ENCODE measurements around the gene PSMA7. TPM values are rescaled to one million over a fixed set of nuclear protein-coding genes. Genes with fewer than 3 reads are reported as not detected.
A peak's percentile ranks its signal among the peaks of the same experiment; 100 is the strongest.
"Not testable (repeated sequence)": the region's sequence is repeated elsewhere in the genome, so short reads cannot be mapped to it uniquely, and the experiment has no call there.

PSMA7 gene
- total RNA-seq, 2 donors from 2014 or later, result 174 to 210 TPM

GRCh38 chr20:62158541-62158940 lies 15.3 kb upstream of the PSMA7 start:
- ATAC-seq, result no peak
- intact Hi-C loops (cut with DNase I), result no loop called here
- DNase-seq, result no peak

GRCh38 chr20:62158088-62158400 lies 14.8 kb upstream of the PSMA7 start:
- intact Hi-C loops (cut with DNase I), result no loop called here
- ATAC-seq (no peak), DNase-seq (no peak)

GRCh38 chr20:62157387-62158087 lies 14.3 kb upstream of the PSMA7 start:
- DNase-seq (no peak), ATAC-seq (peak in 1 of 2 donors; percentile 4)
- intact Hi-C loops (cut with DNase I), result no loop called here

- ATAC-seq (peak; percentile 78 to 92), DNase-seq (peak; percentile 76)
- intact Hi-C loops (cut with DNase I), result no loop called here
Measured at GRCh38 chr20:62156592-62157386, 13.6 kb upstream of the PSMA7 start.

- DNase-seq, result no peak
- no peak for ATAC-seq
- intact Hi-C loops (cut with DNase I), result no loop called here
Measured at GRCh38 chr20:62156254-62156556, 13.0 kb upstream of the PSMA7 start.

GRCh38 chr20:62155428-62156253 lies 12.4 kb upstream of the PSMA7 start:
- intact Hi-C loops (cut with DNase I), result no loop called here
- DNase-seq (no peak), ATAC-seq (no peak)

GRCh38 chr20:62151835-62152364 lies 8.7 kb upstream of the PSMA7 start:
- ATAC-seq, result no peak
- DNase-seq, result no peak
- intact Hi-C loops (cut with DNase I), result no loop called here

GRCh38 chr20:62151225-62151624 lies 8.0 kb upstream of the PSMA7 start:
- intact Hi-C loops (cut with DNase I), result no loop called here
- DNase-seq (no peak), ATAC-seq (no peak)

GRCh38 chr20:62150310-62150575 lies 7.0 kb upstream of the PSMA7 start:
- no peak for ATAC-seq
- no peak for DNase-seq

GRCh38 chr20:62149532-62150309 lies 6.5 kb upstream of the PSMA7 start:
- no peak for ATAC-seq
- intact Hi-C loops (cut with DNase I), result no loop called here
- DNase-seq, result no peak

More at GRCh38 chr20:62150310-62150575, 7.0 kb upstream of the PSMA7 start:
- intact Hi-C loops (cut with DNase I), result no loop called here

GRCh38 chr20:62148908-62149314 lies 5.7 kb upstream of the PSMA7 start:
- no peak for ATAC-seq
- no peak for DNase-seq
- intact Hi-C loops (cut with DNase I), result no loop called here

- DNase-seq; intact Hi-C loops (cut with DNase I): not testable (repeated sequence)
Measured at GRCh38 chr20:62148383-62148782, 5.2 kb upstream of the PSMA7 start.

GRCh38 chr20:62147528-62147927 lies 4.3 kb upstream of the PSMA7 start:
- DNase-seq, result no peak
- intact Hi-C loops (cut with DNase I), result no loop called here

More at GRCh38 chr20:62148383-62148782, 5.2 kb upstream of the PSMA7 start:
- ATAC-seq, result not testable (repeated sequence)

GRCh38 chr20:62147125-62147524 lies 3.9 kb upstream of the PSMA7 start:
- ATAC-seq (no peak), DNase-seq (no peak)
- intact Hi-C loops (cut with DNase I), result no loop called here

More at GRCh38 chr20:62147528-62147927, 4.3 kb upstream of the PSMA7 start:
- ATAC-seq, result no peak

GRCh38 chr20:62146019-62146755 lies 3.0 kb upstream of the PSMA7 start:
- DNase-seq (no peak), ATAC-seq (no peak)
- intact Hi-C loops (cut with DNase I), result no loop called here

- intact Hi-C loops (cut with DNase I), result no loop called here
- DNase-seq (no peak), ATAC-seq (no peak)
Measured at GRCh38 chr20:62145688-62146018, 2.5 kb upstream of the PSMA7 start.

GRCh38 chr20:62143957-62144825 lies 997 bp upstream of the PSMA7 start:
- ATAC-seq (peak; percentile 39 to 40), DNase-seq (peak; percentile 73)
- intact Hi-C loops (cut with DNase I), result no loop called here

All from left cardiac atrium (tissue), 4 donors.